Measurements from ENCODE around the gene ZNF428. TPM values are rescaled to one million over a fixed set of nuclear protein-coding genes. Genes with fewer than 3 reads are reported as not detected.

The ZNF428 gene
- 10 to 100 TPM; 10.6 to 28.5 (median 19.7) TPM for polyA plus RNA-seq

- Mint-ChIP-seq H3K9me3 (no peaks in the 10 kb centered on the region), H3K36me3 (no peaks in the 10 kb centered on the region), H3K27me3 (ENCODE audit: low read depth in 3 of 3) (peaks cover 0 to 9% (median 5%) of the 10 kb centered on the region in 3 donors), H3K27ac (peak within 1 kb of the TSS; percentile 92 to 98 (median 97)), H3K4me3 (peak within 1 kb of the TSS; percentile 98 to 99 (median 99)), H3K4me1 (peaks cover 31 to 44% of the 10 kb centered on the region in 2 donors)
- peak; percentile 88 to 90 (median 89) for DNase-seq
These were observed at the start of gene ZNF428 for GRCh38 chr19:43619262-43620060. Gene ZNF428 (minus strand): TSS chr19:43619629. CDS start chr19:43614304, 5,325 bp downstream.

GRCh38 chr19:43668406-43669109, 49.1 kb upstream of the ZNF428 start:
- Mint-ChIP-seq H3K27ac (peak overlapping the region; percentile 55 to 88 (median 71)), H3K9me3 (no peaks in the 10 kb centered on the region), H3K4me1 (peaks cover 45 to 48% of the 10 kb centered on the region in 2 donors), H3K27me3 (ENCODE audit: low read depth in 3 of 3) (peaks cover 3 to 9% (median 6%) of the 10 kb centered on the region in 3 donors), H3K36me3 (peaks cover 4 to 6% (median 5%) of the 10 kb centered on the region in 3 donors), H3K4me3 (peak overlapping the region; percentile 86 to 93 (median 88))
- peak; percentile 91 to 95 (median 92) for DNase-seq

GRCh38 chr19:43667876-43668405, 48.5 kb upstream of the ZNF428 start:
- Mint-ChIP-seq H3K9me3 (no peaks in the 10 kb centered on the region), H3K27me3 (ENCODE audit: low read depth in 3 of 3) (peaks cover 3 to 11% (median 6%) of the 10 kb centered on the region in 3 donors), H3K4me1 (peaks cover 45 to 48% of the 10 kb centered on the region in 2 donors), H3K4me3 (peak overlapping the region; percentile 86 to 93 (median 88)), H3K27ac (peak overlapping the region; percentile 55 to 88 (median 71)), H3K36me3 (peaks cover 4 to 6% (median 5%) of the 10 kb centered on the region in 3 donors)
- DNase-seq: no peak

- H3K36me3 Mint-ChIP-seq: peaks cover 4 to 6% (median 5%) of the 10 kb centered on the region in 3 donors
- peaks cover 3 to 11% (median 6%) of the 10 kb centered on the region in 3 donors for H3K27me3 Mint-ChIP-seq (ENCODE audit: low read depth in 3 of 3)
- H3K4me1 Mint-ChIP-seq: peaks cover 45 to 48% of the 10 kb centered on the region in 2 donors
- peaks cover 0 to 1% (median 0%) of the 10 kb centered on the region in 6 donors for H3K9me3 Mint-ChIP-seq
- peak overlapping the region; percentile 86 to 93 (median 88) for H3K4me3 Mint-ChIP-seq
- peak overlapping the region in 1 of 6 donors; percentile 19 for H3K27ac Mint-ChIP-seq
- no peak for DNase-seq
These were observed 47.9 kb upstream of the ZNF428 start for GRCh38 chr19:43667126-43667875.

- H3K27me3 Mint-ChIP-seq (ENCODE audit: low read depth in 3 of 3): peaks cover 0 to 13% (median 6%) of the 10 kb centered on the region in 3 donors
- peaks cover 30 to 32% of the 10 kb centered on the region in 2 donors for H3K4me1 Mint-ChIP-seq
- H3K9me3 Mint-ChIP-seq: peaks cover 0 to 1% (median 0%) of the 10 kb centered on the region in 6 donors
- peak overlapping the region in 4 of 6 donors; percentile 6 to 41 (median 38) for H3K27ac Mint-ChIP-seq
- H3K36me3 Mint-ChIP-seq: peaks cover 4 to 14% (median 6%) of the 10 kb centered on the region in 3 donors
- DNase-seq: peak in 1 of 3 donors; percentile 14
- peak overlapping the region in 1 of 5 donors; percentile 10 for H3K4me3 Mint-ChIP-seq
These were observed 44.6 kb upstream of the ZNF428 start for GRCh38 chr19:43664018-43664417.

GRCh38 chr19:43662487-43662886, 43.1 kb upstream of the ZNF428 start:
- DNase-seq: no peak
- H3K27me3 Mint-ChIP-seq (ENCODE audit: low read depth in 3 of 3): peaks cover 0 to 7% (median 2%) of the 10 kb centered on the region in 3 donors
- H3K4me1 Mint-ChIP-seq: peaks cover 15 to 17% of the 10 kb centered on the region in 2 donors
- no peak overlapping the region for H3K4me3 Mint-ChIP-seq
- peaks cover 0 to 3% (median 0%) of the 10 kb centered on the region in 6 donors for H3K9me3 Mint-ChIP-seq
- no peak overlapping the region for H3K27ac Mint-ChIP-seq
- H3K36me3 Mint-ChIP-seq: peaks cover 4 to 19% (median 11%) of the 10 kb centered on the region in 3 donors

GRCh38 chr19:43660971-43661360, 41.5 kb upstream of the ZNF428 start:
- peaks cover 2 to 7% (median 2%) of the 10 kb centered on the region in 3 donors for H3K27me3 Mint-ChIP-seq (ENCODE audit: low read depth in 3 of 3)
- H3K36me3 Mint-ChIP-seq: peaks cover 7 to 19% (median 11%) of the 10 kb centered on the region in 3 donors
- peaks cover 11 to 12% of the 10 kb centered on the region in 2 donors for H3K4me1 Mint-ChIP-seq
- H3K27ac Mint-ChIP-seq: no peak overlapping the region
- no peak overlapping the region for H3K4me3 Mint-ChIP-seq
- peaks cover 0 to 3% (median 0%) of the 10 kb centered on the region in 6 donors for H3K9me3 Mint-ChIP-seq
- no peak for DNase-seq

GRCh38 chr19:43660301-43660970, 41.0 kb upstream of the ZNF428 start:
- Mint-ChIP-seq H3K4me1 (peaks cover 11 to 12% of the 10 kb centered on the region in 2 donors), H3K4me3 (no peak overlapping the region), H3K27ac (no peak overlapping the region), H3K9me3 (peaks cover 0 to 3% (median 0%) of the 10 kb centered on the region in 6 donors), H3K36me3 (peaks cover 7 to 22% (median 14%) of the 10 kb centered on the region in 3 donors), H3K27me3 (ENCODE audit: low read depth in 3 of 3) (peaks cover 2 to 7% (median 2%) of the 10 kb centered on the region in 3 donors)
- no peak for DNase-seq

- Mint-ChIP-seq H3K27ac (no peak overlapping the region), H3K27me3 (ENCODE audit: low read depth in 3 of 3) (peaks cover 2 to 5% (median 2%) of the 10 kb centered on the region in 3 donors), H3K36me3 (peaks cover 11 to 17% (median 13%) of the 10 kb centered on the region in 3 donors)
These were observed 39.1 kb upstream of the ZNF428 start for GRCh38 chr19:43658494-43658893.

GRCh38 chr19:43658001-43658400, 38.6 kb upstream of the ZNF428 start:
- H3K9me3 Mint-ChIP-seq: peaks cover 0 to 3% (median 0%) of the 10 kb centered on the region in 6 donors
- no peak overlapping the region for H3K27ac Mint-ChIP-seq
- peaks cover 2 to 3% (median 3%) of the 10 kb centered on the region in 3 donors for H3K27me3 Mint-ChIP-seq (ENCODE audit: low read depth in 3 of 3)
- no peak overlapping the region for H3K4me3 Mint-ChIP-seq
- DNase-seq: no peak
- H3K36me3 Mint-ChIP-seq: peaks cover 11 to 22% (median 16%) of the 10 kb centered on the region in 3 donors
- H3K4me1 Mint-ChIP-seq: no peaks in the 10 kb centered on the region

More at GRCh38 chr19:43658494-43658893, 39.1 kb upstream of the ZNF428 start:
- Mint-ChIP-seq H3K9me3 (peaks cover 0 to 3% (median 0%) of the 10 kb centered on the region in 6 donors), H3K4me1 (no peaks in the 10 kb centered on the region), H3K4me3 (no peak overlapping the region)
- no peak for DNase-seq

- DNase-seq: no peak
- Mint-ChIP-seq H3K27ac (no peak overlapping the region), H3K4me3 (no peak overlapping the region), H3K4me1 (no peaks in the 10 kb centered on the region), H3K27me3 (ENCODE audit: low read depth in 3 of 3) (peaks cover 1 to 3% (median 2%) of the 10 kb centered on the region in 3 donors), H3K9me3 (peaks cover 0 to 3% (median 0%) of the 10 kb centered on the region in 6 donors), H3K36me3 (peaks cover 11 to 22% (median 16%) of the 10 kb centered on the region in 3 donors)
These were observed 37.0 kb upstream of the ZNF428 start for GRCh38 chr19:43656436-43656835.

- peaks cover 0 to 3% (median 0%) of the 10 kb centered on the region in 3 donors for H3K27me3 Mint-ChIP-seq (ENCODE audit: low read depth in 3 of 3)
- H3K4me1 Mint-ChIP-seq: no peaks in the 10 kb centered on the region
- DNase-seq: no peak
- H3K27ac Mint-ChIP-seq: peak overlapping the region in 1 of 6 donors; percentile 24
- H3K4me3 Mint-ChIP-seq: no peak overlapping the region
- peaks cover 8 to 14% (median 11%) of the 10 kb centered on the region in 3 donors for H3K36me3 Mint-ChIP-seq
- H3K9me3 Mint-ChIP-seq: peaks cover 0 to 2% (median 0%) of the 10 kb centered on the region in 6 donors
These were observed 33.1 kb upstream of the ZNF428 start for GRCh38 chr19:43652546-43652874.
